Epidermal melanocyte (primary cell): ENCODE measurements around the gene RNLS.

ENCODE experiments used
- DNase-seq: peaks from one replicate; pipeline ENCODE4 v3.0.0; 2011; ENCODE audit warnings: low spot score; ENCODE audit not compliant: insufficient read length

Gene RNLS

DNA sequence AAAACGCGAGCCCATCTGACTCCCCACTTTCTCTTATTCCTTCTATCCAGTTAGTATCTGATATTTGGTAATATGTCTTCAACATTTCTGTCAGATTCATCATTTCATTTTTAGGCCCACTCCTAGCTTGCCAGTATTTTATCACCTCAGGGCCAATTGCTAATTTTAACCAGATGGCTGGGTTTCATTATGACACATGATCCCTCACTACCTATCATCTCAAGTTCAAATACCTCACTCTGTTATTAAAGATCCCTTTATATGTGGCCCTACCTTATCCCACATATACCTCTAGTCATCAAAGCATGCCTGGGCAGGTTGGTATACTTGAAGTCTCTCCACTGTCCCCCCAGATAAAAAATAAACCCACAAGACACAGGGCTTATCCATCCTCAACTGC lies 104.9 kb downstream of the RNLS start:
- no peak for DNase-seq

DNA sequence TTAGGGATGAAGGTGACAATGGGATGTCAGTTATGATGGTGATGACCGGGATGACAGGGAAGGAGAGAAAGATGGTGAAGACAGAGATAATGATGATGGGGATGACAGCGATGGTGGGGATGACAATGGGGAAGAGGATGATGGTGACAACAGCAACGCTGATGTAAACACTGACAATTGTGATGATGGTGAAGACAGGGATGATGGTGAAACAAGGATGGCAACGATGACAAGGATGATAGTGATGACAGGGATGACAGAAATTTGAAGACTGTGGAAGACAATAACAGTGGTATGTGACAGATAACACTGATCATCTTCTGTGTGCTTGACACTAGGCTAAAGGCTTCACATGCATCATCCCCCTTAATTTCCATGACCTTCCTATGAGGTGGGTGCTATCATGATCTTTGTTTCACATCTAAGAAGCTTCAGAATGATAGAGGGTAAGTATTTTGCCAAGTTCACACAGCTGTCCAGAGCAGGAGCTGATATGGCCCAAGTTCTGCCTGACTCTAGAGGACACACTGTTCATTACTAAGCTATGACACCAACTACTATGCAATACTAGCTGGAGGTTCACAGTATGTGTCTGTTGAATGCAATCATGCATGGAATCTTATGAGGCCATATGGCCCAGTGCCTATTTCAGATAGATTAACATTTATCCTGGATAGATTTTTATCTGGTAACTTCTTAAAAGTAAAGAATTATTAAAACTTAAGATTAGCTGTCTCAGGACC lies 105.6 kb downstream of the RNLS start:
- no peak for DNase-seq

DNA sequence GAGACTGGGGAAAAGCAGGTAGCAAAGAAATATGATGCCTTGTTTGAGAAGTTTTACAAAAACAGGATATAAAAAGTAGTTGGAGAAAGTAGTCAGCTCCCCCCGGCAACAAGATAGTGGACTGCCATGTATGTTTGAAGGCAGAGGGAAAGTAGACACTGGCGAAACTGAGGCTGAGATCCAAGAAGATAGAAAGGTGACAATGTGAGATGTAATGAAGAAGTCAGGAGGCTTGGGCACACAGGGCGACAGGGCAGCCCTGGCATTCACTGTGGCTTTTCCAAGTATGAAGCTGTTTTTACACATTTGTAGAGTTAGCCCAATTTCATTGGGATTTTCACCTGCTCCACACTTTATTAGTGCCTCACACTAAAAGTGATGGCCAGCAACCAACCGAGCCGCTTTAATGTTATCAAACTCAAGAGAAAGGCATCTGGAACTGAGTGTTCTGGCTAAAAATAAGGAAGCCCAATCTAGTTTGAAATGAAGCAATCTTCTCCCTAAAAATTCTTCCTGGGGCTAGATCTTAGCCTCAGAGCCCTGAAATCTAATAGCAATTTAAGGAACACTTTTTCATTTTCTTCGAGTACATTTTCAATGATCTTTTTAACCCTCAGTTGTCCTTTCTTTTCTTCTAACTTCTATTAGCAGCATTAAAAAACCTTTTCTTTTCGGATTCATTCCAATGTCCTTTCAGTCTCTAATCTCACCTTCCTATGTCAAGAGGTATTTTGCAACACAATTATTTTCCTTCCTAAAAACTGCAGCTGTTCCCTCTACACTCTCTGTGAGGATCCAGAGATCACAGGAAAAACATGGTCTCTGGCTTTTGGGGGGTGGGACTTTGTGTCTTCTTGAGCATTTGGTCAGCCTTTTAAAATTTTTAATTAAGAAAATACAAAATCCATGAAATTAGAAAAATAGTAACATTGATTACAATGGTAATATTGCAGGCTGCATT lies 108.0 kb downstream of the RNLS start:
- no peak for DNase-seq

DNA sequence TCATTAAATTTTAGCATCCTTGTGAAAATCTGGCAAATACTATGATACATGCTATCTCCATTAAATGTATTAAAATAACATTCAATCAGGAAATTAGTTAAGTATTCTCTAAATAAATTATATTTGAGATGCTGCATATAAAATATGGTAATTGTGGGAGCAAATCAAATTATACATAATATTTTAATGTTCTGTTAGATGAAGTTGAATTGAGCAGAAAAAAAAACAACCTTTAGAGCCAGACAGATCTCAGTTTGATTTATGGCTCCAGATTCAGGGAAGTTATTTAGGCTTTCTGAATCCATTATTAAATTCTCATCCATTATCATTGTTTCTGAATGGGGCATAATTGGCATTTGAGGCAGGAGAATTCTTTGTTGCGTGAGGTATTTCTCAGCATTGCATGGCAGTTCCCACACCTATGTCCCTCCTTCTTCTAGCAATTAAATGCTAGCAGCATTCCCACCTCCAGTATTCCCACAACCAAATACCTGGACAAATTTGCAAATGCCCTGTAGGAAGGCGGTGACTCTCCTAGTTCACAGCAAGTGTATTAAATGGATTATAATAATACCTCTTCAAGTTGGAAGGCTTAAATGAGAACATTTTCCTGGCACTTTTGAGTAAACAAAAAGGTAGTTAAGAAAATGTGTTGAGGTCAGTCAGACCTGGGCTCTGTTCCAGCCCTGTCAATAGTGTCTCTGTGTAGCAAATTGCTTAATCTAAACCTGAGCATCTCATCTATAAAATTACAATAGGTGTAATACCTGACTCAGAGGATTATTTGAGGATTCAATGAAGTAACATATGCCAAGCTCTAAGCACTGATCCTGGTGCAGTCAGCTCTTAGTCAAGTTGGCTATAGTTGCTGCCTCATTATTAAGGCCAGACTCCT lies 108.9 kb downstream of the RNLS start:
- DNase-seq: no peak

DNA sequence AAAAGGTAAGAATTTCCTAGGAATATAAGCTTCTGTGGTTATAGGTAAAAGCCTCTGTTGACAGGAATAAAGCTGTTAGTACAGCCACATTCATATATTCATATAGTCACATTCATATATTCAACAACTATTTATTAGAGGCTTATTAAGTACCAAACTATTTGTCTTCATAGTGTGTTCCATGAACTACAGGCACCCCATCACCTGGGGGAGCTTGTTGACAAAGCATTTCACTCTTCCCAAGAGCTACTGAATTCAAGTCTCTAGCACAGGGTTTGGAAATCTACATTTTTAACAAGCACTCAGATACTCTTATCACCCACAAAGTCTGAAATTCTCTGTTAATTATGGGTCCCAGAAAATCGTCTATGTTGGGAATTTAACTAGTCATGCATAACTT lies 110.6 kb downstream of the RNLS start:
- no peak for DNase-seq

DNA sequence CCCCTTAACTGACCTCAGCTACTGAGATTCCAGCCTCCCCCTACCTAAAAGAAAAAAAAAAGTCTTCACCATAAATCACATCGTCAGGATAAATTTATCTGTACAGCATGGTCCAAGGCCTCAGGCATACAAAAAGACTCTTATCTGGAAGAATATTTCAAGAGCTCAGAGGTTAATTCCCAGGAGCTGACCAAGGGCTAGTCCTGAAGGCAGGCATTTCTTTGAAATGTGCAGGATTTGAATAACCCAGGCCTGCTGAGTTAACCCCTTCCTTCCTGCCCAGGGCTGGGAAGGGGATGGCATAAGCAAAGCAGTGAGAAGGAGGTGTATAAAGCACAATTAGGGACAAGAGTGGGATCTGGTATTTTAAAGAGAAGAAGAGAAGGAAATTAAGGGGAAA lies 111.2 kb downstream of the RNLS start:
- no peak for DNase-seq

DNA sequence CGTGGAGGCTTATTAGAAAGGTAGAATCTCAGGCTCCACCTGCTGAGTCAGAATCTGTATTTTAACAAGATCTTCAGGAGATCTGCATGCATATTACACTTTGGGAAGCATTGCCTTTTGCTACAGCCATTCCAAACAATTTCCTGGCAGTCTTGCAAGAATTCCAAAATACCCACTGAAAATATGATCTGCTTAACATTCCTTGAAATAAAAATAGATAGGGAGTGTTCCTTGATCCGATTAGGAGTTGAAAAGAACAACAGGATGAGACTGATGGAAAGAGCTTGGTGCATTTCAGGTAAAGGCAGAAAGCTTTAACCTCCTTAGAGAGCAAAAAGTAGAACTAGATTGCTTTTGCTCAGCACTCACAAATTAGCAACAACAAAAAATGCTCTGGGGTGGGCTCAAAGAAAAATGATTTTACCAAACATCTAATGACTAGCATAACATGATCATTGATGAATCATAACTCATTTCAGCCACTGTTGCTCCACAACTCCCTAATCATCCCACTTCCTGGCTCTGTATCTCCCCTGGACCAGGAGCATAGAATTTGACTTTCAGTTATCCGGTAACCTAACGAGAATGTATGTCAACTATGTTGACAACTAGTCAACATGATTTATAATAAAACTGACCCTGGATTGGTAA lies 115.2 kb downstream of the RNLS start:
- no peak for DNase-seq

DNA sequence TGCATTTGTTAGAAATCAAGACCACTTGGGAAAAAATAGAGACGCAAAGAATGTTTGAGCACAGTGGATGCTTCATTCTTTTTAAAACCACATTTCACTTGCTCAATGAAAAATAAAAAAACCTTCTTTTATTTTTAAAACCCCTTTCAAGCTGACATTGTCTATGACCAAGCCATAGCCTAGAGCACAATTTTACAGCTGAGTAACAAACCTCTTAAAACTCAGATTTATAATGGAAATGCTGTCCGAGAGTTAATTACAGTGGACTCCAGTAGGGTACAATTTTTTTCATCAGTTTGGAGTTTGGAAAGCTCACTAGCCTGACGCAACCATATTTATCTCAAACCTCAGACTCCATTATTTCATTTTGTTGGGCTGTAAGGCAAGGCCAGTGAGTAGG lies 116.3 kb downstream of the RNLS start:
- DNase-seq: no peak

DNA sequence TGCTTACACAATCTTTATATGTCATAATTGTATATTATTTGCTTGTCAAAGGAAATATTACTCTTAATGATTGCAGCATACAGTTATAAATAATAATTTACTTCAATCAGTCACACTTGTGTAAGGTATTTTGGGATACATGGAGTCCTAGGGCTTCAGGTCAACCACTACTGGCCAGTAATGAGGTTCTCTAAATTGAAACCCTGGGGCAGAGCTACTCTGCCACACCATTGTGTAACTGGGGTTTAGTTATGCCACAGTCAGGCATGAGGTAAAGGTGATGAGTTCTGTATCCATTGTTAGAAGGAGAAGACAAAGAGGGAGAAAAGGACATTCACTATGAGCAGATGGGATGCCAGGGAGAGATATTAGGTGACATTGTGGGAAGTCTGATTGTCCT lies 117.4 kb downstream of the RNLS start:
- no peak for DNase-seq

DNA sequence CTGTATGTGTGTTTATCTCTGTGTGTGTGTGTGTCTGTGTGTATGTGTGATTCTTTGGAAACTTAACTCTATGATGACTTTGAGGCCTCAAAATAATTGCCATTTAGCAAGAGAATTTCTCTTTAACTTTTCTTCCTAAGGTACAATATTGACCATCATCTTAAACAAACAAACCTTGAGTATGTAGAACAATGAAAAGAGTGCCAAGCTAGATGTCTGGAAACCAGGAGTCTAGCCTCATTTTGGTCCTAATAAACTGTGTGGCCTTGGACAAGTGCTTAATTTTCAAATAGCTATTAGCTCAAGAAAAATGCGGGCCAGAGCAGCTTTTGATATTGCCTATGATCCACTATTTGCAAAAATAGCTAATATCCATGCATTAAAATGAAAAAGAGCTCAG lies 119.3 kb downstream of the RNLS start:
- DNase-seq: no peak

DNA sequence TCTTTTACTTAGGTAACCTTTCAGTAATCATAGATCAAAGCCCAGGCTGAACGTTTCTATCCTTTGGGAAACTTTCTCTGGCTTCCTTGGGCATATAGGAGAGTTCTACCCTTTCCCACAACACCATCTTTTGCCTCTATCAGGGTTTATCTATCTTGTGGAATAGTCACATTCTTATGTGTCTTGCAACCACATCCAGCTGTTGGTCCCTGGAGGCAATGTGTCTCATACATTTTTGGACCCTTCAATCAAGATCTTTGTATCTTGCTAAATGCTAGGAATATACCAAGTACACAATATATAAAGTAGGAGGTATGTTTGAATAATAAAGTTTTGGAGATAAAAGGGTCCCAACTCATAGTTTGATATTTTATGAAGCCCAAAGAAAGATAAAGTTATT lies 121.7 kb downstream of the RNLS start:
- DNase-seq: no peak

DNA sequence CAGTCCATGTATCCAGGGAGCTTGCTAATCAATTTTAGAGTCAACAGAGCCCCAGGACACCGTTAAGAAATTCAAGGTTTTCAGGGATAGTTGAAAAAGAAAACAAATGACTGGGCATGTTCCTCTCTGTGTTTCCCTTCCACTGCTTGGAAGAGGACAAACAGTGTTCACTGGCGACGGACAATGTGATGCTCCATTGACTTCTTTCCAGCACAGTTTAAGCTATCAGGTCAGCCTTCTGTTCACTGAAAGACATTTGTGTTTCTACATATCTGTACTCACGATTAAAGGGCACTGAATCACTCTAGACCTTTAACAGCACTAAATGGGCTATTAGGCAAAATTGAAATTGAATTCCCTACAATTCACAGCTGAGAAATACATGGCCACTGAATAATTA lies 123.6 kb downstream of the RNLS start:
- DNase-seq: no peak

DNA sequence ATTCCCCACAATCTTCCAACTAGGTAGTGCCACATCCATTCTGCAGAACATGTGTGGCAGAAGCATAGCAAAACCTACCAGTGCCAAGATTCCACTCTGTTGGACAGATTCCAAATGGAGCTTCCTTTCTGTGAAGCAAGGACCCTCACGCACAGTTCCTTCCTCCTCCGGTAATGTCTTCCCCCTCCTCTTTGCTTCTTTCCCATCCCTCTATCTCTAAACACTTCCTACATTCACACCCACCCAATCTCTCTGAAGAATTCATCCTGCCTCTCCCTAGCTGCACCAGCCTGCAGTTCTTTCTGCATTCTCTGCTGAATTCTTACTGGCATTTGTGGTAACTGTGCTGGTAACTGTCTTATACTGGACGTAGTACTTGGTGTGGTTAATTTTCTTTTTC lies 124.9 kb downstream of the RNLS start:
- DNase-seq: no peak

DNA sequence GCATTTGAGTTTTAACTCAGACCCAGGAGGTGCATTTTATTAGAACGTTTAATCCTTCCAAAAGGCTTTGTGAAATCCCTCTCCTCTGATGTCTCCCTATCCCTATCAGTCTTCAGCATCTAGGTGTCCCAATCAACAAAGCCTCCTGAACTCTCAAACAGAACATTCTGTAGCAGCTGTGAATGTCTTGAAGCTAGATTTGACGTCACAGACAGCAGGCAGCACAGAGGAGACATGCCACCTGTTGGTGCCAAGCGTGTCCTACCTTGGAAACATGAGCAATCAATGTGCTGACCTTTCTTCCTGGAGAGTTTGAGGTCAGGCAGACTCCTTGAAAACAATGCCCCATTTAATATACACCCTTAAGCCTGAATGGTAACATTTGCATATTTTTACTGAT lies 125.5 kb downstream of the RNLS start:
- no peak for DNase-seq

DNA sequence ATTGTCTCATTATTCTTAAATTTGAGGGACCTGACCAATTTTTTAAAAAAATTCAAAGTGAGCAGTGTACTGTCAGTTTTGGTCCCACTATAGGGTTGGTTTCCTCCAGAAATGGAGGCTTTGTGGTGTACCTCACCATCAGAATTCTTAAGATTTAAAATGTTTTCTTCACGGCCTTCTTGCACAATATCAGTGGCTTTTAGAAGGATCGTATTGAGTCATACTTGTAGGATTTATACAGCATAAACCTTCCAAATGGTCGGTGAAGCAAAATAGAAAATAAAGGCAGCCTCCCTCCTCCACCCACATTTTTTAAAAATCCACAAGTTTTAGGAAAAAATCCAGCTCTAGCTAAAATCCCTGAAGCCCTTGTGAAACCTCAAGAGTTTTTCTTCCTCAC lies 126.4 kb downstream of the RNLS start:
- DNase-seq: no peak

DNA sequence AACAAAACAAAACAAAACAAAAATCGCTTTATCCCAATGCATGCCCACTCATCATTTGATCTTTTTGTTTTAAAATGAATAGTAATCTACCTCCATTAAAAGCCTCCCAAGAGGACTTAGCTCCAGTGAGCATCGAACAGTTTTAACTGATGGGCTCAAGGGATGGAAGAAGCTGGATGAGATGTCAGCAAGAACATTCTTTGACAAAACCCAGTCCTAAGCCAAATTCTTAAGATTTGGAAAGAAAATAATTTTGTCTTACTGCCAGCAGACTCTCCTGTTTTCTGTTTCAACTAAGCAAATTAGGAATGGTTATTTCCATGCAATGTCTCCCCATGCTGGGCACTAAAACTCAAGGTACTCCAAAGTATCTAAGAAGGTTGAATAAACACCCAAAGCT lies 127.3 kb downstream of the RNLS start:
- no peak for DNase-seq

DNA sequence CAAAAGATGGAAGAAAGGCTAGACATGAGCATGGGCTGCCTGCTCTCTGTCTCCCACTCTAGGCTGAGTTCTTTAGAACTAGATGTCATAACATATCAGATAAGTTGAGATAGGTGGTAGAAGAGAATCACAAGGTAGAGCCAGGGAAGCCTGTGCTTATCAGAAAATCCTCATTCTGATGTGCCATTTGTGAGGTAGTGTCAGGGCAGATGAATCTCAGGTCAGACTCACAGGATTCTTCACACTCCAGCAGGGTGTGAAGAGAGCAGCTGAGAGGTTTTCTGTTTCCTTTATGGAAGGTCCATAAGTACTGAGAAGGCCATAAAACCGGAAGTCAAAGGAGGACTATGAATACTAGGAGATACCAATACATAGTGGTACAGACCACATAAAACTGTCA lies 132.9 kb downstream of the RNLS start:
- no peak for DNase-seq

DNA sequence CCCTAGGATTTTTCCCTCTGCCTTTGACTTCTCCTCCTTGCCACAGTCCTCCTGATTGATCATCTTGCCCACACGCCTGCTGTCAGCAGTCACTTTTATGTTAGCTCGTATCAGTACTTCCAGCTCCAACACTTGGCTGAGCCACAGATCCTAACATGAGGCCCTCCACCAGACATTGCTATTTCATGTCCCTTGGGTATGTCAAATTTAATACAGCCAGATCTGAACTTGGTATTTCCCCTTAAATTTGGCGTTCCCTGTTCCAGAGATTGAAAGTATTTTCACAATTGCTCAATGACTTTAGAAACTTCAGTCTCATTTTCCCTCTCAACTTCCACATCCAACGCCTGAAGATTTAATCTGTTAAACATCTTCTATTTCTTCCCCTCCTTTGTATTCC lies 140.4 kb downstream of the RNLS start:
- no peak for DNase-seq

DNA sequence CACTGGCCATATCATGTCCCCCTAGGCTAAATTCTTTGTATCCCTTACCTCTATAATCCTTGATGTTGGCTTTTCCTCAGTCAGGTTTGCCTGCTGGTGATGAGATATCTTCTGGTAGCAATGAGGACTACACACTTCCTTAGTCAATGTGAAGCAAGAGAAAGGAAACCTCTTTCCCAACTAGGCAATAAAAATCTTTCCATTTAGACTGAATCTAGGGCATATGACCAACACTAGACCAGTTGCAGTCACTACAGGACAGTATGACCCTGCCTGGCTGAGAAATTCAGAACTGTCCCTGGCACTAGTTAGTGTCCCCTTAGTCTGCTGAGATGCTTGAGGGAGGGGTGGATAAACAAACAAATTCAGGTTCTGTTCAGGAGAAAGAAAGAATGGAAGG lies 142.6 kb downstream of the RNLS start:
- DNase-seq: no peak

DNA sequence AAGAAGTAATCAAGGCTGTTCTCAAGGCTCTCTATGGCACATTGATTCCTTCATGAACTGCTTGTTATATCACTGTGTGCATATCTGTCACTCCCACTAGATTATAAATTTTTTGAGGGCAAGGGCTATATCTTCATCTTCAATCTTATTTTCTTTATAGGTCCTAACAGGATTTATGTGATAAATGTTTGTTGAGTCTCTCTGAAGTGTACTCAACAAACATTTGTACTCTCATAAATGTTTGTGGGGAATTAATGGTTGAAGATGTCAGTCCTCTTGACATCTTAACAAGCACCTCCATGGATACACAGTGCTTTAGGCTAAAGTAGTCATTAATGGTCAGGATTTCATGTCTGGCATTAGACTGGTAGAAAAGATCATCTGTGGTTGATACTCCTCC lies 143.2 kb downstream of the RNLS start:
- DNase-seq: no peak

DNA sequence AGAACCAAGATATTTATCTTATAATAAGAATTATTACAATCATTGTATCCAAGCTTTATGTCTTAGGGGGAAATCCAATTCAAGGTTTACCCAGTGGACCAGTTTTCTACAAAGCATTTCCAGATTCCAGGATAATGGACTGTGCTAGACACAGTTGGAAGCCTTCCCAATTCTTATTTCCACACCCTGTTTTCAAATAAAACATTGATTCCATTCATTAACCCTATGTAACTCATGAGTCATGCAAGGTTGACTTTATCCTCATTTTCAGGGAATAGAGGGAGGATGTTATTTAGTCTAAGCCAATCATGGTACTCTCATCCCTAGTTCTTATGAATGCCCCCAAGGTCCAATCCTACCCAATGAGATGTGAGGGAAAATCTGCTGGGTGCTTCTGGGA lies 145.7 kb downstream of the RNLS start:
- no peak for DNase-seq
